GM12864 (cell line): ENCODE data around the gene HAP1.

ENCODE experiments used
- DNase-seq: peaks from one replicate; pipeline ENCODE4 v3.0.0-alpha.2; 2011; ENCODE audit warnings: low read depth
- H3K4me3 ChIP-seq: 2 replicates; pipeline ENCODE4 v1.5.1; 2011; ENCODE audit warnings: mild to moderate bottlenecking, low read depth, low read length, control low read depth
- TF ChIP-seq, protein P1 (sequence below): IDR thresholded peaks from 2 replicates; pipeline ENCODE4 v1.5.1; 2011; ENCODE audit warnings: low read depth, mild to moderate bottlenecking, moderate library complexity, low read length, control low read depth, inconsistent platforms; ENCODE audit errors: missing control alignments

Gene HAP1

DNA sequence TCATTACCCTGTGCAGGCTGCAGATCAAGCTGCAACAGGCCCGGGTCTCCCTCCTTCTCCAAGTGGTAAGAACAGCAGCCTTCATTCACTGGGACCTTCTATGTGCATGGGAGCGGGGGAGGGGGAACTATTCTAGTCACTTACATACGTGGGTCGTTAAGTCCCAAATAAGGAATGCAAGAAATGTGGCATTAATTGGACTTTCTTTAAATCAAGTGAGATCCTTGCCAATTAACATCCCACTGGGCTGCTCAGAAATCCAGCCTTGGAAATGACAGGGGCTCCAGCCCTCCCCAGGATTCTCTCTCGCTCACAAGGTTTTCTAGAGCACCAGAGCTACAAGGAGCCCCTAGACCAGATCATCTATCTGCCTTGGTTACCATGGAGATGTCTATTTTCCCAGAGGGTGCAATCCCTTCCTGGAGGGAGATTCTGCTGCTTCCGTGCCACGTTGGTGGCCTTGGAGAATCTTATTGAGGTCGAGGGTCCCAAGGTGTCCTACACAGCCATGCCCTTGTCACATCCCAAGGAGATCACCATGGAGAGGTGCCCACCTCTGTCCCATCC is 50.9 kb downstream of the HAP1 start:
- TF ChIP-seq, protein P1, sequence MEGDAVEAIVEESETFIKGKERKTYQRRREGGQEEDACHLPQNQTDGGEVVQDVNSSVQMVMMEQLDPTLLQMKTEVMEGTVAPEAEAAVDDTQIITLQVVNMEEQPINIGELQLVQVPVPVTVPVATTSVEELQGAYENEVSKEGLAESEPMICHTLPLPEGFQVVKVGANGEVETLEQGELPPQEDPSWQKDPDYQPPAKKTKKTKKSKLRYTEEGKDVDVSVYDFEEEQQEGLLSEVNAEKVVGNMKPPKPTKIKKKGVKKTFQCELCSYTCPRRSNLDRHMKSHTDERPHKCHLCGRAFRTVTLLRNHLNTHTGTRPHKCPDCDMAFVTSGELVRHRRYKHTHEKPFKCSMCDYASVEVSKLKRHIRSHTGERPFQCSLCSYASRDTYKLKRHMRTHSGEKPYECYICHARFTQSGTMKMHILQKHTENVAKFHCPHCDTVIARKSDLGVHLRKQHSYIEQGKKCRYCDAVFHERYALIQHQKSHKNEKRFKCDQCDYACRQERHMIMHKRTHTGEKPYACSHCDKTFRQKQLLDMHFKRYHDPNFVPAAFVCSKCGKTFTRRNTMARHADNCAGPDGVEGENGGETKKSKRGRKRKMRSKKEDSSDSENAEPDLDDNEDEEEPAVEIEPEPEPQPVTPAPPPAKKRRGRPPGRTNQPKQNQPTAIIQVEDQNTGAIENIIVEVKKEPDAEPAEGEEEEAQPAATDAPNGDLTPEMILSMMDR: no peak
- H3K4me3 ChIP-seq: no peak overlapping the region
- DNase-seq: no peak

DNA sequence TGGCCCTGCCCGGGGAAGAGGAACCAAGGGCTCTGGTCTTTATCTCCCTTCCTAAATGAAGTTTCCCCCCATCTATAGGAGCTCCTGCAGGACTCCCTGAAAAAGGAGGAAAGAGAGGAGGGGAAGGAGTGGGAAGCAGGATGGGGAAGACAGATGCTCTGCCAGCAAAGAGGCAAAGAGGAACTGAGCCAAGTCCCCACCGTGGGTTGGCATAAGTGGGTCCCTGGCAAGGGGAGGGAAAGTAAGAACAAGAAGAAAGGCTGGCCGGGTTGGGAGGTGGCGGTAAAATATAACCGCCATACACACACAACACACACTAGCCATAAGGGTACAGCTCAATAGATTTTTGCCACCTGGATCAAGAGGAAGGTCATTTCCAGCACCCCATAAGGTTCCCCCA is 51.8 kb downstream of the HAP1 start:
- H3K4me3 ChIP-seq: no peak overlapping the region
- TF ChIP-seq, protein P1: no peak
- no peak for DNase-seq

DNA sequence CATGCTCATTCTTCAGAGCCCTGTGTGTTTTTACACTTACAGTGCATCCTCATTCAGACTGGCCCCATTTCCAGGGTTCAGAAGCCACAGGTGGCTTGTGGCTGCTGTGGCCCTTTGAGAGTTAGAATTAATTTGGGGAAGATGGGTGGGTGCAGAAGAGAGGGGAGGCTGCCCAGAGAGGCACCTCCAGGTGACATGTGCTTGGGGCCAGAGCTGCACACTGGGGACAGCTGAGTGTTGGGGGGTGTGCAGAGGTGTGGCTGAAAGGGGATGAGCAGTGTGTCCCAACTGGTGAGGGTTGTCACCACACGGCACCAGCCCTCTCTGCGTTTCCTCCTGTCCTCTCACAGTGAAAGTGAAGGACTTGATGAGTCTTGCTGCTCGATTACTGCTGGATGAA is 52.7 kb downstream of the HAP1 start:
- no peak overlapping the region for H3K4me3 ChIP-seq
- TF ChIP-seq, protein P1: no peak
- DNase-seq: no peak

GRCh38 chr17:41680426-41681040 is 53.9 kb downstream of the HAP1 start:
- no peak for DNase-seq
- no peak overlapping the region for H3K4me3 ChIP-seq
- TF ChIP-seq, protein P1: no peak

DNA sequence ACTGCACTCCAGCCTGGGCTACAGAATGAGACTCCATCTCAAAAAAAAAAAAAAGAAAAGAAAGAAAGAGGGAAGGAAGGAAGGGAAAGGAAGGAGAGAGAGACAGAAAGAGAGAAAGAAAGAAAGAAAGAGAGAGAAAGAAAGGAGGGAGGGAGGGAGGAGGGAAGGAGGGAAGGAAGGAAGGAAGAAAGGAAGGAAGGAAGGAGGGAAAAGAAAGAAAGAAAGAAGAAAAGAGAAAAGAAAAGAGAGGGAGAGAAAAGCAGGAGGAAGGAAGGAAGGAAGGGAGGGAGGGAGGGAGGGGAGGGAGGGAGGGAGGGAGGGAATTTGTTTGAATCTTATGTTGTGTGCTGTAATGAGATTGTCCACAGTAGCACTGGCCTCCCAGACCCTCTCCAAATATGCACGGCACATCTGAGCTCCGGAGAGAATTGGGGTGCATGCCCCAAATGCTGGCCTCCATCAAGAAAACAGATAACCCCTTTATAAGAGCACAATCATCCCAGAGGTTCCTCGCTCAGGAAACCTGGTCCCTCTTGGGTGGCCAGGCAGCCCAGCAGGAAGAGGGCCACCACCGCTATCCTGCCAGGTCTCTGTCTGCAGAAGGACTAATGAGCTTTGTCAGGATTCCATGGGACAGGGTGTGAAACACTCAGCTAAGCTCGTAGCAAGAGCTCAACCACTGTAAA is 54.6 kb downstream of the HAP1 start:
- TF ChIP-seq, protein P1: no peak
- no peak for DNase-seq
- no peak overlapping the region for H3K4me3 ChIP-seq

- TF ChIP-seq, protein P1: peak; percentile 39
- DNase-seq: peak; percentile 83
- H3K4me3 ChIP-seq: peak overlapping the region; percentile 48
Measured at GRCh38 chr17:41678907-41679739, 55.3 kb downstream of the HAP1 start.
